ENCODE results near the gene CEP290. TPM values are rescaled to one million over a fixed set of nuclear protein-coding genes. Genes with fewer than 3 reads are reported as not detected.
A peak's percentile ranks its signal among the peaks of the same experiment; 100 is the strongest.
"Not testable (repeated sequence)": the region's sequence is repeated elsewhere in the genome, so short reads cannot be mapped to it uniquely, and the experiment has no call there.

Gene CEP290
- total and polyA plus RNA-seq, 12 donors, result 5.1 to 32.0 (median 11.2) TPM

DNA sequence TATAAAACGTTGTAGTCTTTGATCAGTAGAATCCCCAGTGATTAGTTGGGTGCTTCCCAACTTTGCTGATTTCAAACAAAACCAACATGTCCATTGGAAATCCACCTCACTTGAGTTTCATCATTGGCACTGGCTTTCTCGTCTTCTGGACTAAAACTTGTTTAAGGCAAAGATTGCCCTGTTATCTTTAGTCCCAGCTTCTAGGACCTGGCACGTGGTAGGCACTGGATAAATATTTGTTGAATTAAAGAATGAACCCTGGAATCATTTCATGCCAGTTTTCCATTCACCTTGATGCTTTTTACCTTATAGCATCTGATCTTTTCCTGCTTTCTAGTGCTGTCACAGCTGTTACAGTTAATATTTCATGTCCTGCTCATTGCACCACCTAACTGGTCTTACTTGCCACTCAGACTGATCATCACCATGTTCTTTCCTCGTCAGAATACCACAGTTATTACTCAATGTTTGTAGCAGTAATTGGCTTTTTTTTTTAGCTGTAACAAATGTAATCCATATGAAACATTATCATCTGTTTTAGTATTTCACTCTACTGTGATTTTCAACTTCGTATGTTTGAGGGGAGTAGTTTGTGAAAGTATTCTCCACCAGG, 105.4 kb downstream of the CEP290 start:
- Histone ChIP-seq H3K27ac (no peak overlapping the region), H3K9me3 (replicated peaks in 1 of 3) (no peaks in the 10 kb centered on the region), H3K4me1 (replicated peaks in 1 of 2) (peaks cover 0 to 26% of the 10 kb centered on the region in 2 donors), H3K27me3 (no peaks in the 10 kb centered on the region), H3K36me3 (replicated peaks in 1 of 2) (no peaks in the 10 kb centered on the region), H3K4me3 (peak overlapping the region in 1 of 4 donors; percentile 74)
- DNase-seq, result no peak
- TF ChIP-seq, protein P1, sequence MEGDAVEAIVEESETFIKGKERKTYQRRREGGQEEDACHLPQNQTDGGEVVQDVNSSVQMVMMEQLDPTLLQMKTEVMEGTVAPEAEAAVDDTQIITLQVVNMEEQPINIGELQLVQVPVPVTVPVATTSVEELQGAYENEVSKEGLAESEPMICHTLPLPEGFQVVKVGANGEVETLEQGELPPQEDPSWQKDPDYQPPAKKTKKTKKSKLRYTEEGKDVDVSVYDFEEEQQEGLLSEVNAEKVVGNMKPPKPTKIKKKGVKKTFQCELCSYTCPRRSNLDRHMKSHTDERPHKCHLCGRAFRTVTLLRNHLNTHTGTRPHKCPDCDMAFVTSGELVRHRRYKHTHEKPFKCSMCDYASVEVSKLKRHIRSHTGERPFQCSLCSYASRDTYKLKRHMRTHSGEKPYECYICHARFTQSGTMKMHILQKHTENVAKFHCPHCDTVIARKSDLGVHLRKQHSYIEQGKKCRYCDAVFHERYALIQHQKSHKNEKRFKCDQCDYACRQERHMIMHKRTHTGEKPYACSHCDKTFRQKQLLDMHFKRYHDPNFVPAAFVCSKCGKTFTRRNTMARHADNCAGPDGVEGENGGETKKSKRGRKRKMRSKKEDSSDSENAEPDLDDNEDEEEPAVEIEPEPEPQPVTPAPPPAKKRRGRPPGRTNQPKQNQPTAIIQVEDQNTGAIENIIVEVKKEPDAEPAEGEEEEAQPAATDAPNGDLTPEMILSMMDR (IDR thresholded peaks at IDR 0.05), result no peak
- no peak for TF ChIP-seq POLR2A (IDR thresholded peaks at IDR 0.05)
- intact Hi-C loops (cut with DNase I), result no loop called here
- 36 to 52% (median 43%) methylated on average over 5 of the region's 5 CpGs for WGBS, 4 donors

DNA sequence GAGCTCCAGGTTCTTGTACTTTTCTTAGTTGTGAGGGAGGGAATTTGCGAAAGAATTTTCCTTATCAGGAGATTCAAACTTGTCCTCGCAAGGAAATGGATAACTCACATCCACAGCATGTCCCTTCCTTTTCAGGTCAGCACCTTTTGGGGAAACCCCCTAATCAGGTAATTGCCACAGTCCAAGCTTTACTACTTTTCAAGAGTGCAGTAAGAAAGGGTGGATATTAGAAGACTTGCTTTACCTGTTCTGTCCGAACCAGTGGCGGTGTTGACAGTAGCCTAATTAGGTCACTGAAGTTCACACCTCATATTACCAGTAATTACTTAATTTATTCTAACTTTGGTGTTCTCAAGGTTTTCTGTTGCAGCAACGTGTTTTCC, 106.0 kb downstream of the CEP290 start:
- WGBS, 4 donors, result 6 to 8% (median 7%) methylated on average over 5 of the region's 5 CpGs
- intact Hi-C loops (cut with DNase I), result no loop called here

DNA sequence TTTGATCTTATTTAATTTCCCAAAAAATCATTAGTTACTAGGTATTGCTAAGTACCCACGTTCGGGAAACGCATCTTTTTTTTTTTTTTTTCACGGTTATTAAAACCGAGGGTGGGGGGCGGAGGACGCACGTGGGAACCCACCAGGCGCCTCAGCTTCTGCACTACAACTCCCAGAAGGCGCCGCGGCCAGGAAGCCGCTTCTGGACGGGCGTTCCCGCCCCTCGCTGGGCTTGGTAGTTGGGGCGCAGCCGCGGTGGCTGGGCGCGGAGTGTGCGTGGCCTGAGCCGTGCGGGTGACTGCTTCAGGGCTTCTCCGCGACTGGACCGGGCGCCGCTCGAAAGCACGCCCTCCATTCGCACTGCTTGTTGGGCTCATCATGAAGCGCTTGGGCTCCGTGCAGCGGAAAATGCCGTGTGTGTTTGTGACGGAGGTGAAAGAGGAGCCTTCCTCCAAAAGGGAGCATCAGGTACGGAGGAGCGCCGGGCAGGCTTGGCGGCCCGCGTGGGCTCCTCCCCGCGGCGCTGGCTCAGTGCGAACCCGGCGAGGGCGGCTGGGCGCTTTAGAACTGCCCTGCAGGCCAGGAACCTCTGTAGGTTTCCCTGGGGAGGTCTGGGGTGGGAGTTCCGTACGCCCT, 106.5 kb downstream of the CEP290 start:
- H3K4me1 ChIP-seq (replicated peaks in 1 of 2), result peaks cover 0 to 26% of the 10 kb centered on the region in 2 donors
- no peaks in the 10 kb centered on the region for H3K36me3 ChIP-seq (replicated peaks in 1 of 2)
- H3K4me3 ChIP-seq, result peak overlapping the region; percentile 40 to 74 (median 48)
- TF ChIP-seq, protein P1 (IDR thresholded peaks at IDR 0.05), result no peak
- TF ChIP-seq POLR2A (IDR thresholded peaks at IDR 0.05), result peak; percentile 79 to 92
- H3K27me3 ChIP-seq, result no peaks in the 10 kb centered on the region
- DNase-seq, result peak; percentile 87 to 94 (median 91)
- intact Hi-C loops (cut with DNase I), result no loop called here
- H3K9me3 ChIP-seq (replicated peaks in 1 of 3), result no peaks in the 10 kb centered on the region
- 0% methylated on average over 19 to 54 of the region's 54 CpGs for WGBS, 4 donors
- H3K27ac ChIP-seq, result peak overlapping the region in 4 of 5 donors; percentile 46 to 82 (median 64)

More for the DNA sequence above, 106.0 kb downstream of the CEP290 start:
- peak overlapping the region; percentile 40 to 74 (median 48) for H3K4me3 ChIP-seq
- H3K27ac ChIP-seq, result peak overlapping the region in 3 of 5 donors; percentile 51 to 82 (median 77)
- DNase-seq, result no peak
- TF ChIP-seq, protein P1 (IDR thresholded peaks at IDR 0.05), result no peak
- TF ChIP-seq POLR2A (IDR thresholded peaks at IDR 0.05), result no peak
- no peaks in the 10 kb centered on the region for H3K9me3 ChIP-seq (replicated peaks in 1 of 3)
- peaks cover 0 to 26% of the 10 kb centered on the region in 2 donors for H3K4me1 ChIP-seq (replicated peaks in 1 of 2)
- no peaks in the 10 kb centered on the region for H3K36me3 ChIP-seq (replicated peaks in 1 of 2)
- no peaks in the 10 kb centered on the region for H3K27me3 ChIP-seq

DNA sequence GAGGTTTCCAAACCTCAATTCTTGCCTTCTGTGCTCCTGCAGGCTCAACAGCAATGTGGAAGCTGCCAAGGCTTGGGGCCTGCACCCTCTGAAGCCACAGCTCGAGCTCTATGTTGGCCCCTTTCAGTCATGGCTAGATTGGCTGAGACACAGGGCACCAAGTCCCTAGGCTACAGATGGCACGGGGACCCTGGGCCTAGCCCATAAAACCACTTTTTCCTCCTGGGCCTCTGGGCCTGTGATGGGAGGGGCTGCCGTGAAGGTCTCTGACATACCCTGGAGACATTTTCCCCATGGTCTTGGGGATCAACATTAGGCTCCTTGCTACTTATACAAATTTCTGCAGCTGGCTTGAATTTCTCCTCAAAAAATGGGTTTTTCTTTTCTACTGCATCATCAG, 110.7 kb downstream of the CEP290 start:
- H3K36me3 ChIP-seq (replicated peaks in 1 of 2); intact Hi-C loops (cut with DNase I); H3K27ac ChIP-seq; H3K4me1 ChIP-seq (replicated peaks in 1 of 2); H3K27me3 ChIP-seq; H3K4me3 ChIP-seq; DNase-seq; H3K9me3 ChIP-seq (replicated peaks in 1 of 3): not testable (repeated sequence)
- 85 to 92% (median 89%) methylated on average over 2 to 3 of the region's 3 CpGs for WGBS, 4 donors
